IPS-18a (cell line): ENCODE results near the gene NDUFB10.

Source experiments
- H3K27ac ChIP-seq: one replicate; pipeline ENCODE4 v1.5.1; 2013; ENCODE audit warnings: low read length
- H3K27me3 ChIP-seq: one replicate; pipeline ENCODE4 v1.6.1; 2013; ENCODE audit warnings: mild to moderate bottlenecking, low read length; ENCODE audit not compliant: control insufficient read depth, insufficient read depth
- H3K36me3 ChIP-seq: one replicate; pipeline ENCODE4 v1.6.1; 2013; ENCODE audit warnings: low read depth, low read length; ENCODE audit not compliant: control insufficient read depth
- H3K4me1 ChIP-seq: one replicate; pipeline ENCODE4 v1.6.1; 2013; ENCODE audit warnings: low read depth, low read length; ENCODE audit not compliant: control insufficient read depth
- H3K4me3 ChIP-seq: one replicate; pipeline ENCODE4 v1.5.1; 2013; ENCODE audit warnings: low read length
- H3K9ac ChIP-seq: one replicate; pipeline ENCODE4 v1.6.1; 2013; ENCODE audit warnings: mild to moderate bottlenecking, low read length, moderate library complexity
- H3K9me3 ChIP-seq: one replicate; pipeline ENCODE4 v1.6.1; 2013; ENCODE audit warnings: low read depth, low read length; ENCODE audit not compliant: control insufficient read depth

NDUFB10 gene

DNA sequence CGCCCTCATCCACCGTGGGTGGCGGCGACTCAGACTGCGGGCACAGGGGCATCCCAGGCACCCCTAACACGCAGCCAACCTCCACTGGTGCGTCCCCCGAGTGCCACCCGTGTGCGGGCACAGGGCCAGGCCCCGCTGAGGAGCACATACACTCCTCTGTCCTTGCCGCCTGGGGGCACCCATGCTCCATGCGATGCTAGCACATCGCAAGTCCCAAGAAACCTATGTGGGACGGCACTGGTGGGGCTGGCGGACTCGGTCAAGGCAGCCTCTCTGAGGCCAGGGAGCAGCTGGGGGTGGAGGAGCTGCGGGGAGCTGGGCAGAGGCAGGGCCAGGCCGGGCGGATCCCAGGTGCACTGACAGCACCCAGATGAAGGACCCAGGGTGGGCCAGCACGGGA, 46.3 kb downstream of the NDUFB10 start:
- Histone ChIP-seq H3K36me3 (peaks cover 24% of the 10 kb centered on the region), H3K9me3 (no peaks in the 10 kb centered on the region)

DNA sequence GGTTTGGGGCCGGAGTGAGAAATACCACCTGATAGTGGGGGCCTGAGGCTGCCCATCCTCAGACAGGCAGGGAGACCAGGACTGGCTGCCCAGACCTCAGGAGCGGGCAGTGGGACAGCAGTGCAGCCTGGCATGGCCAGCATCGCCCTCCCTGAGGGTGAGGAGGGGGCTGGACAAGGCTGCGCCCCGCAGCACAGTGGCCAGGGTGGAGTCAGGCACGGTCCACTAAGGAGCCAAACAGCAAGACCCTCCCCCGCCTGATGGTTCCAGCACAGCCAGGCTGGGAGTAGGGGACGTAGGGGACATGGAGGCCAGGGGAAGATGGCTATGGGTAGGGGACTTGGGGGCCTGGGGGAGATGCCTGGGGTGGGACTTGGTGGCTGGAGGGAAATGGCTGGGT, 47.0 kb downstream of the NDUFB10 start:
- H3K4me3 ChIP-seq, result no peak overlapping the region
- peaks cover 20% of the 10 kb centered on the region for H3K36me3 ChIP-seq
- H3K4me1 ChIP-seq, result peaks cover 19% of the 10 kb centered on the region
- H3K9ac ChIP-seq, result no peak overlapping the region
- H3K27me3 ChIP-seq, result no peaks in the 10 kb centered on the region
- no peak overlapping the region for H3K27ac ChIP-seq
- no peaks in the 10 kb centered on the region for H3K9me3 ChIP-seq

More for the DNA sequence above, 46.3 kb downstream of the NDUFB10 start:
- H3K27me3 ChIP-seq, result no peaks in the 10 kb centered on the region
- H3K4me3 ChIP-seq, result no peak overlapping the region
- H3K9ac ChIP-seq, result no peak overlapping the region
- peaks cover 19% of the 10 kb centered on the region for H3K4me1 ChIP-seq
- no peak overlapping the region for H3K27ac ChIP-seq

- Histone ChIP-seq H3K27ac (no peak overlapping the region), H3K4me1 (peaks cover 19% of the 10 kb centered on the region), H3K9ac (no peak overlapping the region), H3K27me3 (no peaks in the 10 kb centered on the region), H3K36me3 (peaks cover 11% of the 10 kb centered on the region), H3K9me3 (no peaks in the 10 kb centered on the region), H3K4me3 (no peak overlapping the region)
These were observed 47.9 kb downstream of the NDUFB10 start for GRCh38 chr16:2007081-2007836.

GRCh38 chr16:2008009-2008526, 48.7 kb downstream of the NDUFB10 start:
- H3K27me3 ChIP-seq, result no peaks in the 10 kb centered on the region
- no peak overlapping the region for H3K27ac ChIP-seq
- no peaks in the 10 kb centered on the region for H3K9me3 ChIP-seq
- H3K9ac ChIP-seq, result peak overlapping the region; percentile 3
- H3K4me3 ChIP-seq, result peak overlapping the region; percentile 78
- H3K4me1 ChIP-seq, result peaks cover 19% of the 10 kb centered on the region
- H3K36me3 ChIP-seq, result peaks cover 3% of the 10 kb centered on the region

DNA sequence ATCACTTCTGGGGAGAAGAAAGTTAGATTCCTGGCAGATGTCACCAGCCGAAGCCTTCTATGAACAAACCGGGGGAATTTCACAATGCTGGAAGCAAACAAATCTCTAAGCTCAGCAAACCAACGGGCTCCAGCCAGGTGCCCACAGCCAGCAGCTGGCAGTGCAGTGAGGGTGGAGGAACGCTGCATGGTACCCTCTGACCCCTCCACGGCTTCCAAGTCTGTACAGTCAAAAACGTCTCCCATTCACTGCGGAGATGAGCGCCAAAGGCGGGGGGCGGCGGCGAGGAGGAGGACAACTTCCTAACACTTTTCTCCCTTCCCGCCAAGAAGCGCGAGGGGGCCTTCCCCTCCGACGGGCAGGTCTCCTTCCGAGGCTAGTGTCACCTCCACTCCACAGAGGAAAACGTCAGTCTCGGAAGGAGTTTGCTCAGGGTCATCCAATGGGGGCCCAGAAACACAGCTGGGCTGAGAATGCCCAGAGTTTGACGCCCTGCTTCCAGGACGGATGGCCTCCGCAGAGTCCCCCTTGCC, 49.4 kb downstream of the NDUFB10 start:
- peak overlapping the region; percentile 78 for H3K4me3 ChIP-seq
- peak overlapping the region; percentile 73 for H3K9ac ChIP-seq
- H3K27me3 ChIP-seq, result no peaks in the 10 kb centered on the region
- H3K9me3 ChIP-seq, result no peaks in the 10 kb centered on the region
- H3K27ac ChIP-seq, result no peak overlapping the region
- H3K36me3 ChIP-seq, result no peaks in the 10 kb centered on the region
- peaks cover 19% of the 10 kb centered on the region for H3K4me1 ChIP-seq

DNA sequence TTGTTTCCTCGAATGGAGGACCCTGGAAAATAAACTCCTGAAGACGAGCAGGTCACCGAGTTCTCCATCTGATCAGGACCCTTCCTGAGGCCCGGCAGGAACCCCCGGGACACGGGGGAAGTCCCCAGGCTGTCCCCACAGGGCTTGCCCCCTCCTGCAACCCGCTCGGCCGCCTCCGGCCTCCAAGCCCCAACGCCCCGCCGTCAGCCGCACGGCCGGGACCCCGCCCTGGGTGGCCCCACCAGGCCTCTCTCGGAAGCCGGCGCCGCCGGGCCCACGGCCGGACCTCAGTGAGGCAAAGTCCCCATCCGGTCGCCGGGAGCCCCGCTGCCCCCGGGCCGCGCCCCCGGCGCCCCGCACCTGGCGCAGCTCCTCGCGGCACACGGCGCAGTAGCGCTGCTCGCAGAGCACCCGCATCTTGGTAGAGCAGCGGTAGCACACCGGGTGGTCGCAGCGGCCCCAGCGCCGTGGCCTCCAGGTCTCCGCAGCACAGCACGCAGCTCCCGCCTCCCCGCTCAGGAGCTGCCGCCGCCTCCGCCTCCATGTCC, 49.9 kb downstream of the NDUFB10 start:
- Histone ChIP-seq H3K9ac (peak overlapping the region; percentile 73), H3K27ac (no peak overlapping the region), H3K36me3 (no peaks in the 10 kb centered on the region), H3K4me3 (peak overlapping the region; percentile 78), H3K27me3 (no peaks in the 10 kb centered on the region), H3K9me3 (no peaks in the 10 kb centered on the region), H3K4me1 (peaks cover 16% of the 10 kb centered on the region)

- H3K9ac ChIP-seq, result peak within 1 kb of the TSS; percentile 97
- peak within 1 kb of the TSS; percentile 93 for H3K27ac ChIP-seq
- peaks cover 14% of the 10 kb centered on the region for H3K4me1 ChIP-seq
- peak within 1 kb of the TSS; percentile 98 for H3K4me3 ChIP-seq
- no peaks in the 10 kb centered on the region for H3K36me3 ChIP-seq
- no peaks in the 10 kb centered on the region for H3K27me3 ChIP-seq
- H3K9me3 ChIP-seq, result no peaks in the 10 kb centered on the region
These were observed 50.6 kb downstream of the NDUFB10 start, which contains the start of gene ZNF598 for GRCh38 chr16:2009791-2010510. Gene ZNF598, minus strand, starts transcription at chr16:2009821.
